ENCODE results near the gene PHYKPL. TPM values are rescaled to one million over a fixed set of nuclear protein-coding genes. Genes with fewer than 3 reads are reported as not detected.
"Not testable (repeated sequence)": the region's sequence is repeated elsewhere in the genome, so short reads cannot be mapped to it uniquely, and the experiment has no call there.

PHYKPL gene
- total RNA-seq, 2 donors from 2014 or later = 78.3 to 94.8 TPM

- Histone ChIP-seq H3K4me1 (ENCODE audit: control insufficient read depth in 1 of 2, low read depth in 2 of 2) (peaks cover 3 to 9% of the 10 kb centered on the region in 2 donors), H3K9me3 (no peaks in the 10 kb centered on the region), H3K27ac (no peak overlapping the region), H3K27me3 (replicated peaks; ENCODE audit: insufficient read depth) (no peaks in the 10 kb centered on the region), H3K36me3 (no peaks in the 10 kb centered on the region), H3K4me3 (no peak overlapping the region)
- ATAC-seq (ENCODE audit: insufficient number of reproducible peaks, low FRiP score, low read depth) (no peak), DNase-seq (ENCODE audit: low spot score) (no peak)
- TF ChIP-seq, protein P1, sequence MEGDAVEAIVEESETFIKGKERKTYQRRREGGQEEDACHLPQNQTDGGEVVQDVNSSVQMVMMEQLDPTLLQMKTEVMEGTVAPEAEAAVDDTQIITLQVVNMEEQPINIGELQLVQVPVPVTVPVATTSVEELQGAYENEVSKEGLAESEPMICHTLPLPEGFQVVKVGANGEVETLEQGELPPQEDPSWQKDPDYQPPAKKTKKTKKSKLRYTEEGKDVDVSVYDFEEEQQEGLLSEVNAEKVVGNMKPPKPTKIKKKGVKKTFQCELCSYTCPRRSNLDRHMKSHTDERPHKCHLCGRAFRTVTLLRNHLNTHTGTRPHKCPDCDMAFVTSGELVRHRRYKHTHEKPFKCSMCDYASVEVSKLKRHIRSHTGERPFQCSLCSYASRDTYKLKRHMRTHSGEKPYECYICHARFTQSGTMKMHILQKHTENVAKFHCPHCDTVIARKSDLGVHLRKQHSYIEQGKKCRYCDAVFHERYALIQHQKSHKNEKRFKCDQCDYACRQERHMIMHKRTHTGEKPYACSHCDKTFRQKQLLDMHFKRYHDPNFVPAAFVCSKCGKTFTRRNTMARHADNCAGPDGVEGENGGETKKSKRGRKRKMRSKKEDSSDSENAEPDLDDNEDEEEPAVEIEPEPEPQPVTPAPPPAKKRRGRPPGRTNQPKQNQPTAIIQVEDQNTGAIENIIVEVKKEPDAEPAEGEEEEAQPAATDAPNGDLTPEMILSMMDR (IDR thresholded peaks at IDR 0.05) = no peak
Observed at GRCh38 chr5:178241231-178241663, 8.6 kb upstream of the PHYKPL start.

DNA sequence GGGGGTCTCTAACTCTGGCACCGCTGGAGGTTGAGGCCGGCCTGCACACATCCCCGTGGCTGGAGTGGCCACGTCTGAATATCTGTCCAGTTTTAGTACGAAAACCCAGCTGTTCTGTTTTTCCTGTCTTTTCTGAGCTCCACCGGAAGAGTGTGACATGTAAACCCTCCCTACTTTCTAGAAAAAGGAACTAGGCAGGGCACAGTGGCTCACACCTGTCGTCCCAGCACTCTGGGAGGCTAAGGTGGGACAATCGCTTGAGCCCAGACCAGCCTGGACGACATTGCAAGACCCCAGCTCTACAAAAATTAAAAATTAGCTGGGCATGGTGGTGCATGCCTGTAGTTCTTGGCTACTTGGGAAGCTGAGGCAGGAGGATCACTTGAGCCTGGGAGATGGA, 8.2 kb upstream of the PHYKPL start:
- Histone ChIP-seq H3K27me3 (replicated peaks; ENCODE audit: insufficient read depth) (no peaks in the 10 kb centered on the region), H3K4me3 (no peak overlapping the region), H3K36me3 (no peaks in the 10 kb centered on the region), H3K27ac (no peak overlapping the region), H3K9me3 (no peaks in the 10 kb centered on the region), H3K4me1 (ENCODE audit: control insufficient read depth in 1 of 2, low read depth in 2 of 2) (peaks cover 3 to 9% of the 10 kb centered on the region in 2 donors)
- no peak for DNase-seq (ENCODE audit: low spot score)
- no peak for ATAC-seq (ENCODE audit: insufficient number of reproducible peaks, low FRiP score, low read depth)
- TF ChIP-seq, protein P1 (IDR thresholded peaks at IDR 0.05) = no peak

GRCh38 chr5:178240341-178240741, 7.7 kb upstream of the PHYKPL start:
- Histone ChIP-seq H3K36me3 (no peaks in the 10 kb centered on the region), H3K27ac (no peak overlapping the region), H3K4me3 (no peak overlapping the region), H3K9me3 (no peaks in the 10 kb centered on the region), H3K4me1 (ENCODE audit: control insufficient read depth in 1 of 2, low read depth in 2 of 2) (peaks cover 3 to 9% of the 10 kb centered on the region in 2 donors), H3K27me3 (replicated peaks; ENCODE audit: insufficient read depth) (no peaks in the 10 kb centered on the region)
- ATAC-seq (ENCODE audit: insufficient number of reproducible peaks, low FRiP score, low read depth) = no peak
- TF ChIP-seq, protein P1 (IDR thresholded peaks at IDR 0.05) = no peak
- no peak for DNase-seq (ENCODE audit: low spot score)

- H3K27me3 ChIP-seq (replicated peaks; ENCODE audit: insufficient read depth); H3K27ac ChIP-seq; ATAC-seq (ENCODE audit: insufficient number of reproducible peaks, low FRiP score, low read depth); H3K36me3 ChIP-seq; H3K4me1 ChIP-seq (ENCODE audit: control insufficient read depth in 1 of 2, low read depth in 2 of 2); DNase-seq (ENCODE audit: low spot score); H3K4me3 ChIP-seq; H3K9me3 ChIP-seq: not testable (repeated sequence)
Observed at GRCh38 chr5:178239626-178240301, 7.2 kb upstream of the PHYKPL start.

DNA sequence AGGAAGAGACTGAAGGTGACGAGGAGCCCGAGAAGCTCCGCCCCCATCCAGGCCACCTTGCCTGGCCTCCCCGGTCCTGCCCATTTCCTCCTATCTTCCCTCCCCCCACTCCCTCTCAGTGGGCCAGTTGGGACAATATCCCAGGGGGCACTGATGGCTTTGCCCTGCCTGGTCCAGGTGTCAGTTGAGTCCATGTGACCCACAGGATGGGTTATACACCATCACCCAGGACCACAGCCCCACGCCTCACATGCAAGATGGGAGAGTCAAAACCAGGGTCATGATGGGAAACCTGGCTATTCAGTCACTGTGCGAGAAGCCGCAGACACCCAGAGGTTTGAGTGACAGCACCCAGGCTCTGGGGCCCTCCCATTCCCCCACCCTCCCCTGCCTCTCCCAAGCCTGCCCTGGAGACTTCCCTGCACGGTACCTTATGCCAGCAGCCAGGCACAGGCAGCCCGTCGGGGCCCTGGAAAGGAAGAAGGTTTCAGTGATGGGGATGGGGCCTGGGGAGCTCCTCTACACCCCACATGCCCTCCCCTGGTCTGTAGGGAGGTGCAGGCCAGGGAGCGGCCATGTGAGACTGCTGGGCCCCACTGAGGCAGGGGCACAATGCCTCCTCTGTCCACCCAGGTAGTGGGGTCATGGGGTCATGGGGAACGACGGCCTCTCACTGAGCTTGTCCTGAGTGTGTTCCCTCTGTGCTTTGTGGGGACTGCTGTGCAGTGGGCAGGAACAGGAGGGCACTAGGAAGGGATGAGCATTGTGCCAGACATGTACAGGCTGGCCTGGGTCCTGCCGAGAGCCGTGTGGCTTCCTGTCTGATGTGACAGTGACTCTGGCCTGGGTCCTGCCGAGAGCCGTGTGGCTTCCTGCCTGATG, 6.3 kb upstream of the PHYKPL start:
- Histone ChIP-seq H3K4me3 (no peak overlapping the region), H3K27ac (no peak overlapping the region), H3K36me3 (no peaks in the 10 kb centered on the region), H3K4me1 (ENCODE audit: control insufficient read depth in 1 of 2, low read depth in 2 of 2) (peaks cover 3 to 9% of the 10 kb centered on the region in 2 donors), H3K9me3 (no peaks in the 10 kb centered on the region), H3K27me3 (replicated peaks; ENCODE audit: insufficient read depth) (no peaks in the 10 kb centered on the region)
- no peak for ATAC-seq (ENCODE audit: insufficient number of reproducible peaks, low FRiP score, low read depth)
- TF ChIP-seq, protein P1 (IDR thresholded peaks at IDR 0.05) = no peak
- DNase-seq (ENCODE audit: low spot score) = no peak

Data from thoracic aorta (tissue), 2 donors.